HUDEP-2 (cell line): ENCODE results near the gene WDR1.

ENCODE experiments used
- DNase-seq, 76 experiments: peaks; one replicate each; lab custom pipeline; 2025; ENCODE audit not compliant: unreplicated experiment in 76 of 76; lab: John Stamatoyannopoulos, UW

Gene WDR1

GRCh38 chr4:10115271-10115796 is 1.3 kb downstream of the WDR1 start:
- DNase-seq = no peak

- DNase-seq = no peak
Observed at GRCh38 chr4:10114607-10115006, 2.0 kb downstream of the WDR1 start.

- no peak for DNase-seq
Observed at GRCh38 chr4:10114147-10114546, 2.5 kb downstream of the WDR1 start.

DNA sequence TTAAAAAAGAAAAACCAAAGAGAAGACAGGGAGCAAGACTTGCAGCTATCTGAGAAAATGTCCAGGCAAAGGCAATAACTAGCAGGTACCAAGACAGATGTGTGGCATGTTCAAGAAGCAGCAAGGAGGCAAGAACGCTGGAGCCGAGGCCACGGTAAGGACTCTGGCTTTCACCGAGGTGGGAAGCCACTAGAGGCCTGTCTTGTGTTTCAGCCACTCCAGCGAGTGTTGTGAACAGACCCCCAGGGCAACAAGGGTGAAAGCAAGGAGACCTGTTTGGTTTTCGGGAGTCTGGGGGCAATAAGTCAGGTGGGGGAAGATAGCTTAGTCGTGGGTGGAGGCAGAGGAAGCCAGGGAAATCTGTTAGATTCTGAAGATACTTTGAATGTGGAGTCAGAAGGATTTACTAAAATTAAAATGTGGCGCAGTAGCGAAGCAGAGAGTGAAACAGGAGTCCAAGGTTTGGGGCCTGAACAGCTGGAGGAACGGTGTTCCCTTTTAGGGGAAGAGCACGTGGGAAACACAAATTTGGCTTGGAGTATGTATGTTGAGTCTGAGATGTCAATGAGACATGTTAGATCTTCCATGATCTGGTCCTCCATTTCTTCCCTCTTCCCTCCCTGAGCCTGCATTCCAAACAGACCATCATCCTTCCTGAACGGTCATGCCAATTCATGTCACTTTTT is 3.1 kb downstream of the WDR1 start:
- no peak for DNase-seq

DNA sequence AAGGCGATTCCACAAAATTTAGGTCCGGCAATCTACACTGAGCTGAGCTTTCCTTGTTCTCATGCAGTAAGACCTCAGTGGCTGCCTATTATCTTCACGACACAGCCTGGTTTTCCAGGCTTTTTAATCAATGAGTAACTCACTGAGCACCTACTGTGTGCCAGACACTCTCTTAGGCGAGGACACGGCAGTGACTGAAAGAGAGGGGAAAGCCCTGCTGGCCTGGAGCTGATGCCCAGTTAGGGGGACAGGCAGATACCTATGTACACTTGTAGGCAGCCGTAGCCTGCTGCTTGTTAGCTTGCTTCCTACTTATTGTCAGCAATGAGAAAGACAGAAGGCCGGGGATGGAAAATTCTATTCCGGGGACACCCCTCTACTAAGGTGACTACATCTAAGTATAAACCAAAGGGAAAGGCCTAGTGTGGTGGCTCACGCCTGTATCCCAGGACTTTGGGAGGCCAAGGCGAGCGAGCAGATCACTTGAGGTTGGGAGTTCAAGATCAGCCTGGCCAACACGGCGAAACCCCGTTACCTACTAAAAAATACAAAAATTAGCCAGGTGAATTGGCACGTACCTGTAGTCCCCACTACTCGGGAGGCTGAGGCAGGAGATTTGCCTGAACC is 3.8 kb downstream of the WDR1 start:
- DNase-seq = no peak

GRCh38 chr4:10111067-10111801 is 5.4 kb downstream of the WDR1 start:
- no peak for DNase-seq

DNA sequence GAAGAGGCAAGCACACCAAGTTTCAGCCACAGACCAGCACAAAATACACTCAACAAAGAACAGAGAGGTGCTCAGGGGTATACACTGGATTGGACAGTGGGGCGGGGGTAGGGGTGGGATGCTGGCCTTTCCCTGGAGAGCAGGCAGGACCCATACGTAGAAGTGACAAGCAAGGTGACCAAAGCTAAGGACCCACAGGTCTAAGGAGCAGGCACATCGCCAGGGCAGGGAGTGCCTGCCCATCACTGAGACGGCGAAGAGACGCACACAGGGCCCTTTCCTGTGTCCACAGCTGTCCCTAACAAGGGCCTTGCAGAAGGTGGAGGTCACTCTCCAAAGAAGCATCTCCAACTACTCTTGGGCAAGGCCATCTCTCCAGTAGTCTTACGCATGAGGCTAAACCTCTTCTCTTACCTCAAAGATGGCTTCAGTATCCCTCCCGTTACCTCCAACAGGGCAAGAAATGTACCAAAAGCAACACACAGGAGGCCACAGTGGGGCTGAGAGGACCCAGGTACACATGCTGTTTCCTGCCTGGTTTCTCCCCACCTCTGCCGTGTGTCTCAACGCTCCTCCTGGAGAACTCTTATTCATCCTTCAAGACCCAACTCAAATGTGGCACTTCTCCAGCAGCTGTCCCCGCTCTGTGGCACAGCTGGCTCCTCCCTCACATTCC is 6.5 kb downstream of the WDR1 start:
- no peak for DNase-seq

DNA sequence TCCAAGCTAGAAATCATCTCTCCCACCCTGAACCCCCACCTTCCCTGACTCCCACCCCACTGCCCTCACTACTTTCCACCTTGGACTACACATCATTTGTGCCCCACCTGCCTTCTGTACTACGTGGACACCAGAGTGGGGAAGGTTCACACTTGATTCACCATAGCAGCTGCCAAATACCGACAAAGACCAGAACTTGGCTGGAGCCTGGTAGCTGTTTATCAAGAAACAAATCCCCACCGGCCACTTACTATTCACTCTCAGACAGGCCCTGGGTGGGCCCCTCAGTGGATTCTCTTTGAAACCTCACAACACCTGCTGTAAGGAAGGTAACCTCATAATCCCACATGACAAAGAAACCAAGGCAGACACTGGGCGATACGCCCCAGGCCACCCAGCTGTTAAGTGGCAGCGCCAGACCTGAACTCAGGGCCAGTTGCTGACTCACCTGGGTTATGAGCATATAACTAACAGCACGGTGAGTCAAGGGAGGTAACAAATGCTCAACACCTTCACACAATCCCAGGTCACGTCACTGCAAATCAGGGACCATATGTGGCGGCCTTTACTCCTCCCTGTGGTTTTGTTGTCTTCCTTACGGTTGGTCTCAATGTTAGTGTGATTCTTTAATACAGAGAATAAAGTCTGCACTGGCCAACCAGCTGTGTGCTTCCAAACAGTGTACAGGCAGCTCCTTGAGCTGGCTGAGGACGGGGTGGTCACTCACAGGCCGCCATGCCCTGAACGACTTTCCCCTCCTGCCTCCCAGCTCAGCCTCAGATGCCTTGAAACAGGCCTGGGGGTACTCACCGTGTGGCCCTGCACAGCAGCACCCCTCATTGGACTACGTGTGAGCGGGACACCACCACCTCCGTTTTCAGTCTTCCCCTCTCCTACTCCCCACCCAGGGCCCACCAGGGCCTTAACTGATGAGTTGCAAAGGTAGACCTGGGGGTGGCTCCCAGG is 7.5 kb downstream of the WDR1 start:
- no peak for DNase-seq

DNA sequence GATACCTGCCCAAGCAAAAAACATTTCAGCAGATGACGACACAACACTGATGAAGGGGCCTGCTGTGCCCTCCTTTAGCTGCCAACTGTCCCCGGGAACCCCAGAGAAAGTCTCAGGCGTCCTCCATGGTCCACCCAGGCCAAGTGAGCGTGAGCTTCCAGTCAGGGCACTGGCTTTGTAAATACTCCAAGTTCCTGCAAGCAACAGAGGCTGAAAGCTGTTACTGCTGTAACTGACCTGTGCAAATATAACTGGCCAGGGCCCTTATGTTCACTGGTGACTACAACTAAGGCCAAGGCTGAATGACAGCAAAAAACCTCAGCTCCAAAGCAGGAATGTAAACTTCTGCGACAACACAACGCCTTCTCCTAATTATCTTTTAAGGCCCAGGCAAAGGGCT is 8.2 kb downstream of the WDR1 start:
- DNase-seq = no peak

DNA sequence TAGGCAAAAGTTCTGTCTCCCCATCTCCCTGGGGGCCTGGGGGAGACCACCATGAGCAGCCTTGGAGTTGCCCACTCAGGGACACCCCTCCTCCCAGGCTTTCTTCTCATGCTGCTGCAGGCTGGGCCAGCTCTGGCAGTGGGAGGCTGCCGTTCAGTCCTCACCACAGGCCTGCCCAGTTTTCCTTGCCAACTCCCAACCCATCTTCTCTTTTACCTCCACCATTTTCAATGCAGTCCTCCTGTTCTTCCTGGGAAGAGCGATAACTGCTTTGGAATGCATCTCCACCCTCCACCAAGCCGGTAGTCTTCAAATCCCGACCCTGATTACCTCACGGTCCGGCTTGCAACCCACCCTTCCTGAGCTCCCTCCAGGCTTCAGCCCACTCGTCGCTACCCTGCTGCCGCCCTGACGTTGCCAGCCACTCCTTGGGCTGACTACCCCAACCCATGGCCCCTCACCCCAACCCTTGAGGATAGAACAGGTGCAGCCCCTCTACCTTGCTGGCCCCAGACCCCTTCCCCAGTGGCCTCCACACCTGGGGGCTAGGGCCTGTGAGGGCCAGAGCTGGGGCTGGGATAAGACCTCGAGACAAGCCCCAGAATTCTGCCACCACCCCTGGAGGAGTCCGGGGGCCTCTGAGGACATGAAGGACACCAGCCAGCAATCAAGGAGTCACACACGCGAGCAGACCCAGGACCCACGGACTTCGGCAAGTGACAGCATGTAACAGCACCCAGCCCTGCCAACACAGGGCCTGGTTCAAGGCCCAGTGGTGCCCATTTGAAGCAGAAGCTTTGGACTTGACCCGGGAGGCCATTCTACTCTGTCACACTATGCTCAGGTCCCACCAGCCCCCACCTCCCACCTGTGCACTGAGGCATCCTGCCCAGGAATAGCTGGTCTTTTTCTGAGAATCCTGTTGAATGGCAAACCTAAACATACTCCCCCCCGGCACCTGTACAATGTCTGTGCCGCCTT is 9.2 kb downstream of the WDR1 start:
- DNase-seq = peak in 1 of 76 experiments; percentile 4

DNA sequence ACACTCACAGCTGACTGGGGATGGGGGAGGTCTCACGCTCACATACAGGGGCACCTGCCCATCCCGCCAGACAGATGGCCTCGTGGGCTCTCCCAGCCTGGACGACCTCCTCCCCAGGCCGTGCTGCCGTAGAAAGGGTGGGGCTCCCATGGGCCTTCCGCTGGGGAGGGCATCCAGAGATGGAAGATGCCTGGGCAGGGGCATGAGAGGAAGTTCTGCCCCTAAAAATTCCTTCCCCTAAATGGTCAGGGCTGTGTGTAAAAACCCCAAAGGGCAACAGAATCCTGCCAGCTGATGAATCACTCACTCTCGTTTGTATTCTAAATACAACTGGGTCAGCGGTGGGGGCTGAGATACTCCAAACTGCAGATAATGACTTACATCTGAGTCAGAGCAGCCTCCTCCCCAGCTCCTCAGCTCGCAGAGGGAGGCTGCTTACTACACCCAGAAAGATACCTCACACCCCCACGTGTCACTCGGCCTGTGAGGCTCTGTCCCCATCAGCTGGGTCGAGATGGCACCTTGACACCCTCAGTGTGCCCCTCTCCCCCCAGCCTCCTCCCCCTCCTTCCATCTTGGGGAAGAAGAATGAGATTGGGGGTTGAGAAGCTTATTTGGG is 10.1 kb downstream of the WDR1 start:
- peak in 71 of 76 experiments; percentile 10 to 84 (median 64) for DNase-seq

GRCh38 chr4:10105920-10106319 is 10.7 kb downstream of the WDR1 start:
- DNase-seq = no peak

- DNase-seq = no peak
Observed at GRCh38 chr4:10105421-10105820, 11.2 kb downstream of the WDR1 start.

GRCh38 chr4:10104991-10105276 is 11.7 kb downstream of the WDR1 start:
- DNase-seq = no peak

DNA sequence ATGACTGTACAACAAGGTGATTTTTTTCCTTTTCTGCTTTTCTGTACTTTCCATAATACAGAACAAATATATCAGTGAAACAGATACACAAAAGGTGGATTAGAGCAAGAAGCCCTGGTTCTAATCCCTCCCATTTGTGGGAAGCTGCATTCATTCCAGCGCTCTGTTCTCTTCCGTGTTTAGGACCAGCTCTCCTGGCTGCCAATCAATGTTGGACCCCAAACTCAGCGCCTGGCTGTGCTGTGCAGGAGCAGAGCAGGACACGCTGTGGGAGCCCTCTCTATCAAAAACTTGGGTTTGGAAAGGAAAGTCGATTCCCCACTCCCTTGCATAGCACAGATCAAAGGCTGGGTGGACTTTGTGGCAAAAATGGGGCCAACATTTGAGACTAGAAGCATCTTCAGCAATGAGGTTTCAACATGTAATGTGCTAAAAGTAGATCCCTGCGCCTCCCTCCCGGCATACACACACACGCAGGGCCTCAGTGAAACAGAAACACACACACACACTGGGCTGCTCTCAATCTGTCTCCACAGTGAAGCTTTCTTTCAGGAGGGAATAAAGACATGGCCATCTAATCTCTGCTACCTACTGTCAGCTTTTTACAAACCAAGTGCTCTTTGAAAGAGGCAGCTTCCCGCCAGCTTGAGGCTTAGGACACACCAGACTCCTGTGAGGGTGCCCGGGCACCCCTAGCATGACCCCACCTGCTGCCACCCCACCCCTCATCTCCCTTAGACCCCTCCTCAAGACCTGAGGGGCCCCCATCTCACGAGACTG is 12.2 kb downstream of the WDR1 start:
- DNase-seq = no peak

DNA sequence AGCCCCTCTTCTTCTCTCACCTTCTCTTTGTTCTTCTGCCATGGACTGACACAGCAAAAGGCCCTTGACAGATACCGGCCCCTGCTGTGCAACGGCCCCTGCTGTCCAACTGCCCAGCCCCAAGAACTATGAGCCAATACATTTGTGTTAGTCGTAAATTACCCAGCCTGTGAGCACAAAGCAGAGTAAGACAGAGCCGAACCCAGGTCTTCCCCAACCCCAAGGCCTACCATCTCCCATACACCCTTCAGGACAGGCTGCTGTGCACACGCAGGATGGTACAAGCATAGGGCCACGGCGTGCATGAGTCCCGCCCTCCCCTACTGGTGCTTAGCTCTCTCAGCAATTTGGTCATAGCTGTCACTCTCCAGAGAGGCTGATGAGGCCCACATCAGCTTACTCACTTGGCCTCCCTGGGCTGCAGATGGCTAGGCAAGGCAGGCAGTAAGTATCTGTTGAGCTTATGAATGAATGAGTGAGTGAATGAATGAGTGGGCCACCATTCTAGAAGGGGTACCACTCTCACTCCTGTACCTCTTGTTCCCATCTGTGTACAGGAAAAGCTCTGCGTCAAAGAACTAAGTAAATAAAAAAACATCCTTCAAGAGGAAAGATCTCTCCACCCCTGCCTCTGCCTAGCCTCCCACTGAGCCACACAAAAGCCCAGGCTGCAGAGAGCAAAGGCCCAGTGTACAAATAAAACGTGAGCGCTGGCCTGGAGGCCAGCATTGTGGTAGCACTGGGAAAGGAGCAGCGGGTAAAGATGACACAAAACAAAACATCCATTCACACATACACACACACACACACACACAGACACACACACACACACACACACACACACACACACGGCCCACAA is 13.9 kb downstream of the WDR1 start:
- DNase-seq = no peak
